ENCODE data around the gene GPR158. TPM values are rescaled to one million over a fixed set of nuclear protein-coding genes. Genes with fewer than 3 reads are reported as not detected.

The GPR158 gene
- total RNA-seq, 1 experiment from 2014 or later = 0.07 TPM

- no peaks in the 10 kb centered on the region for H3K9me3 ChIP-seq
- POLR2A ChIA-PET = no interaction called here
- no peak for TF ChIP-seq CTCF (IDR thresholded peaks at IDR 0.05; ENCODE audit: insufficient read depth in 1 of 2, low read depth in 1 of 2, low read length in 1 of 2, severe bottlenecking in 1 of 2, unreplicated experiment in 1 of 2)
- no peaks in the 10 kb centered on the region for H3K36me3 ChIP-seq (ENCODE audit: control insufficient read depth, insufficient read depth, low read length)
- no peaks in the 10 kb centered on the region for H3K4me1 ChIP-seq
- no peaks in the 10 kb centered on the region for H3K4me1 Mint-ChIP-seq (ENCODE audit: low read depth, unreplicated experiment)
- no peak overlapping the region for H3K27ac Mint-ChIP-seq (ENCODE audit: unreplicated experiment)
- peaks cover 24% of the 10 kb centered on the region for H3K27me3 Mint-ChIP-seq (ENCODE audit: insufficient read depth, unreplicated experiment)
- no peak for DNase-seq
- no peaks in the 10 kb centered on the region for H3K9me3 Mint-ChIP-seq (ENCODE audit: unreplicated experiment)
- BruUV-seq (replicated peaks) = no TSS peak
- H3K36me3 Mint-ChIP-seq (ENCODE audit: insufficient read depth, unreplicated experiment) = no peaks in the 10 kb centered on the region
- intact Hi-C loops (cut with micrococcal nuclease; ENCODE audit: unreplicated experiment) = no loop called here
- H3K4me3 Mint-ChIP-seq (ENCODE audit: unreplicated experiment) = no peak overlapping the region
- CTCF ChIA-PET = no interaction called here
- H3K27me3 ChIP-seq (replicated peaks; ENCODE audit: control insufficient read depth, insufficient read depth, low read length) = no peaks in the 10 kb centered on the region
- no peak overlapping the region for H3K4me3 ChIP-seq (ENCODE audit: low read depth, low read length)
These were observed 266.5 kb downstream of the GPR158 start for GRCh38 chr10:25441270-25441669.

GRCh38 chr10:25444266-25444665 is 269.5 kb downstream of the GPR158 start:
- H3K36me3 Mint-ChIP-seq (ENCODE audit: insufficient read depth, unreplicated experiment) = no peaks in the 10 kb centered on the region
- intact Hi-C loops (cut with micrococcal nuclease; ENCODE audit: unreplicated experiment) = no loop called here
- H3K9me3 Mint-ChIP-seq (ENCODE audit: unreplicated experiment) = no peaks in the 10 kb centered on the region
- Histone ChIP-seq H3K36me3 (ENCODE audit: control insufficient read depth, insufficient read depth, low read length) (no peaks in the 10 kb centered on the region), H3K9me3 (no peaks in the 10 kb centered on the region), H3K27me3 (replicated peaks; ENCODE audit: control insufficient read depth, insufficient read depth, low read length) (no peaks in the 10 kb centered on the region), H3K4me3 (ENCODE audit: low read depth, low read length) (no peak overlapping the region), H3K4me1 (no peaks in the 10 kb centered on the region)
- TF ChIP-seq CTCF (IDR thresholded peaks at IDR 0.05; ENCODE audit: insufficient read depth in 1 of 2, low read depth in 1 of 2, low read length in 1 of 2, severe bottlenecking in 1 of 2, unreplicated experiment in 1 of 2) = no peak
- BruUV-seq (replicated peaks) = no TSS peak
- no peaks in the 10 kb centered on the region for H3K4me1 Mint-ChIP-seq (ENCODE audit: low read depth, unreplicated experiment)
- no peak overlapping the region for H3K4me3 Mint-ChIP-seq (ENCODE audit: unreplicated experiment)
- H3K27ac Mint-ChIP-seq (ENCODE audit: unreplicated experiment) = no peak overlapping the region
- POLR2A ChIA-PET = no interaction called here
- peaks cover 21% of the 10 kb centered on the region for H3K27me3 Mint-ChIP-seq (ENCODE audit: insufficient read depth, unreplicated experiment)
- DNase-seq = no peak
- CTCF ChIA-PET = no interaction called here

GRCh38 chr10:25451401-25451800 is 276.6 kb downstream of the GPR158 start:
- H3K27me3 Mint-ChIP-seq (ENCODE audit: insufficient read depth, unreplicated experiment) = peaks cover 2% of the 10 kb centered on the region
- POLR2A ChIA-PET = no interaction called here
- Histone ChIP-seq H3K4me1 (no peaks in the 10 kb centered on the region), H3K4me3 (ENCODE audit: low read depth, low read length) (no peak overlapping the region), H3K9me3 (peaks cover 7% of the 10 kb centered on the region; the same call in 1 of the 2 replicates), H3K36me3 (ENCODE audit: control insufficient read depth, insufficient read depth, low read length) (no peaks in the 10 kb centered on the region), H3K27me3 (replicated peaks; ENCODE audit: control insufficient read depth, insufficient read depth, low read length) (no peaks in the 10 kb centered on the region)
- no peaks in the 10 kb centered on the region for H3K36me3 Mint-ChIP-seq (ENCODE audit: insufficient read depth, unreplicated experiment)
- H3K27ac Mint-ChIP-seq (ENCODE audit: unreplicated experiment) = no peak overlapping the region
- no peak for DNase-seq
- intact Hi-C loops (cut with micrococcal nuclease; ENCODE audit: unreplicated experiment) = no loop called here
- no peak for TF ChIP-seq CTCF (IDR thresholded peaks at IDR 0.05; ENCODE audit: insufficient read depth in 1 of 2, low read depth in 1 of 2, low read length in 1 of 2, severe bottlenecking in 1 of 2, unreplicated experiment in 1 of 2)
- H3K4me1 Mint-ChIP-seq (ENCODE audit: low read depth, unreplicated experiment) = no peaks in the 10 kb centered on the region
- CTCF ChIA-PET = no interaction called here
- no peaks in the 10 kb centered on the region for H3K9me3 Mint-ChIP-seq (ENCODE audit: unreplicated experiment)
- H3K4me3 Mint-ChIP-seq (ENCODE audit: unreplicated experiment) = no peak overlapping the region
- no TSS peak for BruUV-seq (replicated peaks)

Data from Caco-2 (cell line).